ENCODE measurements around the gene TLR2. TPM values are rescaled to one million over a fixed set of nuclear protein-coding genes. Genes with fewer than 3 reads are reported as not detected.

The TLR2 gene
- total and polyA plus RNA-seq, 4 donors: 27.5 to 190 (median 140) TPM

GRCh38 chr4:153748378-153748777 is 64.3 kb downstream of the TLR2 start:
- Histone ChIP-seq H3K27me3 (ENCODE audit: control insufficient read depth in 3 of 3, insufficient read depth in 3 of 3, low read length in 2 of 3) (no peaks in the 10 kb centered on the region), H3K36me3 (ENCODE audit: control insufficient read depth in 4 of 4, insufficient read depth in 4 of 4, low read length in 4 of 4) (no peaks in the 10 kb centered on the region), H3K9ac (ENCODE audit: insufficient read depth in 1 of 2, low read length in 2 of 2) (no peak overlapping the region), H3K4me1 (ENCODE audit: control insufficient read depth in 5 of 5, insufficient read depth in 5 of 5, low read length in 5 of 5) (peaks cover 0 to 2% (median 0%) of the 10 kb centered on the region in 5 donors), H3K27ac (ENCODE audit: low read depth in 1 of 2, low read length in 1 of 2) (no peak overlapping the region), H3K4me3 (no peak overlapping the region), H3K9me3 (ENCODE audit: control insufficient read depth in 4 of 4, insufficient read depth in 3 of 4, low read length in 3 of 4) (peaks cover 0 to 3% (median 0%) of the 10 kb centered on the region in 4 donors)
- ATAC-seq (ENCODE audit: insufficient read depth, low FRiP score) (no peak), DNase-seq (no peak)
- TF ChIP-seq CTCF (IDR thresholded peaks at IDR 0.05; ENCODE audit: control extremely low read depth, extremely low read depth): no peak
- 68 to 80% methylated on average over 6 of the region's 6 CpGs for WGBS, 2 donors

GRCh38 chr4:153750197-153750817 is 66.2 kb downstream of the TLR2 start:
- Histone ChIP-seq H3K9ac (ENCODE audit: insufficient read depth in 1 of 2, low read length in 2 of 2) (no peak overlapping the region), H3K27me3 (ENCODE audit: control insufficient read depth in 3 of 3, insufficient read depth in 3 of 3, low read length in 2 of 3) (no peaks in the 10 kb centered on the region), H3K27ac (ENCODE audit: low read depth in 1 of 2, low read length in 1 of 2) (no peak overlapping the region), H3K9me3 (ENCODE audit: control insufficient read depth in 4 of 4, insufficient read depth in 3 of 4, low read length in 3 of 4) (peaks cover 0 to 9% (median 3%) of the 10 kb centered on the region in 4 donors), H3K4me3 (no peak overlapping the region), H3K36me3 (ENCODE audit: control insufficient read depth in 4 of 4, insufficient read depth in 4 of 4, low read length in 4 of 4) (no peaks in the 10 kb centered on the region), H3K4me1 (ENCODE audit: control insufficient read depth in 5 of 5, insufficient read depth in 5 of 5, low read length in 5 of 5) (peaks cover 0 to 2% (median 0%) of the 10 kb centered on the region in 5 donors)
- 36 to 38% methylated on average over 5 of the region's 5 CpGs for WGBS, 2 donors
- TF ChIP-seq CTCF (IDR thresholded peaks at IDR 0.05; ENCODE audit: control extremely low read depth, extremely low read depth): peak; percentile 70
- peak; percentile 76 to 86 (median 86) for DNase-seq
- ATAC-seq (ENCODE audit: insufficient read depth, low FRiP score): peak; percentile 81

GRCh38 chr4:153755186-153755585 is 71.1 kb downstream of the TLR2 start:
- Histone ChIP-seq H3K4me3 (no peak overlapping the region), H3K27me3 (ENCODE audit: control insufficient read depth in 3 of 3, insufficient read depth in 3 of 3, low read length in 2 of 3) (no peaks in the 10 kb centered on the region), H3K4me1 (ENCODE audit: control insufficient read depth in 5 of 5, insufficient read depth in 5 of 5, low read length in 5 of 5) (peaks cover 0 to 10% (median 0%) of the 10 kb centered on the region in 5 donors), H3K36me3 (ENCODE audit: control insufficient read depth in 4 of 4, insufficient read depth in 4 of 4, low read length in 4 of 4) (no peaks in the 10 kb centered on the region), H3K9me3 (ENCODE audit: control insufficient read depth in 4 of 4, insufficient read depth in 3 of 4, low read length in 3 of 4) (peaks cover 0 to 6% (median 3%) of the 10 kb centered on the region in 4 donors), H3K9ac (ENCODE audit: insufficient read depth in 1 of 2, low read length in 2 of 2) (no peak overlapping the region), H3K27ac (ENCODE audit: low read depth in 1 of 2, low read length in 1 of 2) (no peak overlapping the region)
- DNase-seq (no peak), ATAC-seq (ENCODE audit: insufficient read depth, low FRiP score) (no peak)
- no peak for TF ChIP-seq CTCF (IDR thresholded peaks at IDR 0.05; ENCODE audit: control extremely low read depth, extremely low read depth)
- 74% methylated on average over 2 of the region's 2 CpGs for WGBS, 2 donors

Other genes starting within 250 kb of the TLR2 start
- gene TMEM131L, start 217.9 kb upstream of the TLR2 start, total RNA-seq: 10 to 100 TPM; 16.8 to 40.6 TPM
- 1 to 10 TPM; 2.9 to 6.8 TPM for gene TMEM131L, start 217.9 kb upstream of the TLR2 start, polyA plus RNA-seq
- 1 to 10 TPM in 1 of 2 donors, under 1 TPM in 1; 0.15 to 1.8 TPM for gene RNF175, start 75.7 kb downstream of the TLR2 start, total RNA-seq
- gene RNF175, start 75.7 kb downstream of the TLR2 start, polyA plus RNA-seq: under 1 TPM; 0.16 TPM
- 1 to 10 TPM; 5.6 to 7.4 TPM for gene SFRP2, start 104.8 kb downstream of the TLR2 start, total RNA-seq
- 10 to 100 TPM in 1 of 2 donors, under 1 TPM in 1; 0.68 to 17.4 TPM for gene SFRP2, start 104.8 kb downstream of the TLR2 start, polyA plus RNA-seq

Data from lung (tissue), 12 donors.